Stimulated activated CD8-positive, alpha-beta memory T cell treated with anti-CD3 and anti-CD28 coated beads, Interleukin-4, amount 100 ng/mL, for 4 hours (primary cell): Measurements from ENCODE around the gene CHST7.

Experiments
- DNase-seq, 2 donors: peaks; one replicate each; pipeline ENCODE4 v3.0.0-alpha.2; 2020; ENCODE audit warnings: low read depth in 2 of 2, low spot score in 1 of 2

CHST7 gene

DNA sequence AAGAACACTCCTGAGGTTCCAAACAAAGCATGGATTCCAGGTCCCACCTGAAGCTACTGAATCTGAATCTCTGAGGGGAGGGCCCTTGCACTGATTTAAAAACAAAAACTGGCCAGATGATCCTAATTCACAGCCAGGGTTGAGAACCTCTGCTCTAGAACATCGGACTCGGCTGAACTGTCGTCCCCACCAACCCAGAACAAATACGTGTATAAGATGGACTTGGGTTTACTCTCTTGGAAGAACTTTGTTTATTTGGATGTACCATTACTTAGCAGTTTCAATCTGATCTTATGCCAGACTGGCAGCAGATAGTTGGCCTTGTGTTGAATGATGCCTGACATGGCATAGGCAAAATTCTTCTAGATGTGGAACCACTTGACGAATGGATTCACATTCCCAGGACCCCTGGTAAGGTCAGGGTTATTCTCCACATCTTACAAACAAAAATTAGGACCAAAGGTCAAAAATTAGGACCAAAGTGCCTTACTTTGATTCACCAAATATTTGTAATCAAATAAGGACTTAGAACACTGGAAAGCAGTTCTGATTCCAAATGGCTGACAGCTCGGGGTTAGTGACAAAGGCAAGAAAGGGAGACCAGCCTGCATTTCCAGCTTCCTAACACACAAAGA, 29.0 kb downstream of the CHST7 start:
- DNase-seq, result no peak

DNA sequence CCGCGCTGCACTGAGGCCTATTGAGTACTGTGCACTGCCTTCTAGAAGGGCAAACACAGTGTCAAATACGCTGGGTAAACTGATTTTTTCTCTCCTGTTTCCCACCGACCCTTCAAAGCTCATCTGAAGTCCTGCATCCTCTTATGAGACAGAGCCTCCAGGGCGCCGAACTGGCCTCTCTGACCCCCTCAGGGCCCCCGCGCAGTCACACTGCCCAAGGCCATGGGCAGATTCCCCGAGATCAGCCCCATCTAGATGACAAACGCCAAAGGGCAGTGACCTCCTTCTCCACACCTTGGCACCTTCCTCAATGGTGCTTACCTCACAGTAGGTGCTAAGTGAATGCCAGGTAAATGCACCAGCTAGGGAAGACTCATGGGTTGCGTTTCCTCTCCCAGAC, 34.4 kb downstream of the CHST7 start:
- DNase-seq, result no peak

DNA sequence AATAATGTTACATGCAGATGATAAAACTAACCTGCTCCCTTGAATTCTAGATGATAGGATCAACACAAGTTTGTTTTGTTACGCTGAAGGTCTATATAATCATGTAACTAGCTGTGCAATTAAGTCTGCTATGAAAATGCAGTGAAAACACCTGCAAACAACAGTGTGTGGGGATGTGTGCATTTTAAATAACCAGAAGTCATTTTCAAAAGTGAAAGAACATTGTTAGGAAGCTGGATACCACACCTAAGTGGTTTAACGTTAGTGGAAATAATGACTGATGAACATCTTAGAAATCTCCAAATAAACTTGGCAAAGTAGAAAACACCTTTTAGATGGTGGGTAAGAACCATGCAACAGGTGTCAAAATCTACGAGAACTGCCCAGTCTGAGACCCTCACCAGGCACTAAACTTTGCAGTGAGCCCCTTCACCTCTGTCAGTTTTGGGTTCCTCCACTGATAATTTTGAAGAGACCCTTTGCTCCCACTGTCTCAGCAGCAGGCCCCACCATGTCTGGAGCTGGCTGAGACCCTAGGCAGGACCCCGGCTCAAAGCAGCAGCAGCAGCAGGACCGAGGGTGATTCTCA, 36.6 kb downstream of the CHST7 start:
- DNase-seq, result no peak

DNA sequence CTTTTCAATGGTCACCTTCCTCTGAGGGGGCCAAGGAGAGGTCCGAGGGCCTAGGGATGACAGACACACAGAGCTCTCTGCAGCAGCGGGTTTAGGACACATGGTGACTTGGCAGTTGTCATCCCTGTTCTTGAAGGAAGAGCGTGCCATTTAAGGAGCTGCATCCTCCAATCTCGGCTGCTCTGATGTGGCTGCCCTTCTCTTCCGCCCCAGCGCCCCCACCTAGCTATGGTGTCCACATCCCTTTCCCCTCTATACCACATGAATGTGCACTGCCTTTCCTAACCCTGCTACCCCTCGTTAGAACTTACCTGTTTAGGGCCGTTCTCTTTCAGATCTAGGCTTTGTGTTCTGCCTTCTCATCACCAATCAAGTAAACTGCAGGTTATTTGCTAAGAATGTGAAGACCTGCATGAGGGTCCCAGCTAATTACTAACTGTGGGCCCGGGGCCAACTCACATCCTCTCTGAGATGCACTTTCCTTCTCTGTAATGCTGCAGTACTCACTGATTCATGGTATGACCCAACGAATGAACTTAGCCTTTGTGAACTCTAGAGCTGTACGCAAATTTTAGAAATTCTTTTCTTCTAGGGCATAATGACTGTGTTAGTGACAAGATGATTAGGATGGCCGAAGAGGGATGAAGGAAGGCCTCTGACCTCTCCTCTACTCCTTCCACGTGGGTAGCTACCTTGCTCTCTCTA, 38.2 kb downstream of the CHST7 start:
- DNase-seq, result no peak

- DNase-seq, result no peak
Measured at GRCh38 chrX:46617906-46618305, 44.3 kb downstream of the CHST7 start.

DNA sequence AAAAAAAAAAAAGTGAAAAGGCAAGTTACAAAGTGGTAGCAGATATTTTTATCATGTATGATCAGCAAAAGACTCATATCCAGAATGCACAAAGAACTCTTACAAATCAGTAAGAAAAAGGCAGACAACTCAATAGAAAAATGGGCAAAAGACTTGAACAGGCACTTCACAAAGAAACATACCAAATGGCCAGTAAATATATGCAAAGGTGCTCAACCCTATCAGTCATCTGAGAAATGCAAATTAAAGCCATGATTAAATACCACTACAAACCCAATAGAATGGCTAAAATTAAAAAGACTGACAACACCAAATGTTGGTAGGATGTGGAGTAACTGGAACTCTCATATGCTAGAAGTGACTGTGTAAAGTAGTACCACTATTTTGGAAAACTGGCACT, 45.4 kb downstream of the CHST7 start:
- no peak for DNase-seq

GRCh38 chrX:46620505-46620904, 46.9 kb downstream of the CHST7 start:
- DNase-seq, result no peak

GRCh38 chrX:46621572-46621971, 48.0 kb downstream of the CHST7 start:
- DNase-seq, result no peak

GRCh38 chrX:46624090-46624786, 50.7 kb downstream of the CHST7 start:
- no peak for DNase-seq

GRCh38 chrX:46626566-46626965, 53.0 kb downstream of the CHST7 start:
- DNase-seq, result no peak

DNA sequence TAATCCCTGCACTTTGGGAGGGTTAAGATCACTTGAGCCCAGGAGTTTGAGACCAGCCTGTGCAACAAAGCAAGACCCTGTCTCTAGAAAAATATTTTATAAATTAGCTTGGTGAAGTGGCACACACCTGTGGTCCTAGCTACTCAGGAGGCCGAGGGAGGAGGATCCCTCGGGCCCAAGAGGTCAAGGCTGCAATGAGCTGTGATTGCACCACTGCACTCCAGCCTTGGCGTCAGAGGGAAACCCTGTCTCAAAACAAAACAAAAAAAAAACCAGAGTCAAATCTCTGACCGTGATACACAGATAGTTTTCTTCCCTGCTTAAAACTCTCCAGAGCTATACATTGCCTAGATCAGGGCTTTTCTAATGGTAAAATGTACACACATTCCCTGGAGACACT, 53.5 kb downstream of the CHST7 start:
- DNase-seq, result no peak

DNA sequence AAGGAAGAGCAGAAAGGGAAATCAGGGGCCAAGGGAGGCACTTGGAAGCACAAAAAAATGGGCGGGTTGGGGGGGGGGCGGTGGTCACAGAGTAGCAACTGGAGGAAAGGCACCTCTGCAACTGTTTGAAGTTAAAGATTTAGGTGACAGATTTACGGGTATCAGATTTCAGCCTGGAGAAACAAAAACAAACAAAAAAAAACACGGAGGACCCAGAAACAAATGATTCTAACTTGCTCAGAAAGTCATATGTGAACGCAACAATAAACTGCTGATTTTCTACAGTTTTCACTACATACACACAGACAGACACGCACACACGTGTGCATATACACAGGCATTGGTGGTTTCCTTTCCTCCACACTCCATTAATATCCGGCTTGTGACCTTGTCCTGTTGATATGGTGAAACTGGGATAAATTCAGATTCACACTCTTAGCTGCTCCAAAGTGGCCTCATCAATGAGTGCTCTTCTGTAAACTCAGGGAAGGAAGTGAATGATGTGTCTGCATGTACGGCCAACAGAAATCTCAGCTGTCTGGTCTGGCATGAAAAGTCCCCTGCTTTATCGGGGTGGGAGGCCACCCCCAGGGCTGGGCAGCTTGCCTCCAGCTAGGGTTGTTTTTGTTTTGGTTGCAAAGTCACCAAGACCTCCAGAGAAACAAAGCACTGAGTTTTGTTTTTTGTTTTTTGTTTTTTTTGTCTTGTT, 54.3 kb downstream of the CHST7 start:
- DNase-seq, result no peak

DNA sequence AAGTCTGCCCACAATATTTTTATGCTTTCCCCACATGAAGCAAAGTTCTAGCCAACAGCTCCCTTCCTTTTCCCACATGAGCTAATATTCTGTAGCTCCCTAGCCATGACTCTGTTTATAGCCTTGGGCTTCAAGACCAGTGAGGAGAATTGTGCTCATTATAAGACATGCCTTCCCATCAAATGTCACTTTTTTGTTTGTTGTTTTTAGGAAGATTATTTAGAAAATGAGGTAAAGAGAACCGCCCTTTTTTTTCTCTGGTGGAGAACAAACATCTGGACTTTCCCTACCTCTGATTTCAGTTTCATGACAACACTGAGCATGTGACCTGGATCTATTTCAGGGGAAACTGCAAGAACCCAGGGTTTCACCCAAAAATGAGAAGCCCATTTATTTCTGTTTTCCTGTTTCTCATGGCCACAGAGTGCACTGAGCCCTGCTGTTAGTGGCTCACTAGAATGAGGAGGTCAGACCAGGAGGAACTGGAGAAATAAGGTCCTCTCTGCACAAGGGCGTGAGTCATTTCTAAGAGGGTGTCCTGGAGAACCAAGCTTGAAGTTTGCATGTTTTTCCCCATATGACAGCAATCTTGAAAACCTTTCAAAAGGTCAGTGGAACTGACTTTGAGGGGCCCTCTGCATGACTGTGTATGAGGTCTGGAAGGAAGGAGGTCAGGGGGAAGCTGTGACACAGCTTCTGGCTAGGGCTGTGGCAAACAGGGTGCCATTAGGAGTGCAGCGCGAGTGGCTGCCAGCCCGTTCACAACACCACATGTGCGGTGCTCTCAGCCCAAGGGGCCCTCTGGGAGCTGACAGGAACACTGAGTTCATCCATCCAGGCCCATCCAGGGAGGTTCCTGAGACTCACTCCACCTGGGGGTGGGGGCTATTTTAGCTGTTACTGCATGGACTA, 55.2 kb downstream of the CHST7 start:
- no peak for DNase-seq

DNA sequence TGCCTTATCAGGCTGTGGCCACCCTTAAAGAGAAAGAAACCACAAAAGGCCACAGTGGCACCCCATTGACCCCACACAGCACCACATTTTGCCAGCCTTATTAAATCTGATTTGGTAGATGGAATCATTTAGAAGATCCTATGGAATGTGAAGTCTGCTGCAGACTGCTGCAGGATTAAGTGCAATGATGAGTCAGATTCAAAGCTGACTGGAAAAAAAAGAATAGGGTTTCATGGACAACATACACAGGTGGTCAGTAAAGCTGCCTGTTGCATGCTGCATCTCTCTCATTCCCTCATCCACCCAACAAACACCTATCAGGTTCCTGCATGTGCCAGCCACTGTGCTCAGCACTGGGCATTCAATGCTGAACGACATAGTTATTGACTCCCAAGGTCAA, 56.6 kb downstream of the CHST7 start:
- no peak for DNase-seq

GRCh38 chrX:46634577-46634976, 61.0 kb downstream of the CHST7 start:
- no peak for DNase-seq

DNA sequence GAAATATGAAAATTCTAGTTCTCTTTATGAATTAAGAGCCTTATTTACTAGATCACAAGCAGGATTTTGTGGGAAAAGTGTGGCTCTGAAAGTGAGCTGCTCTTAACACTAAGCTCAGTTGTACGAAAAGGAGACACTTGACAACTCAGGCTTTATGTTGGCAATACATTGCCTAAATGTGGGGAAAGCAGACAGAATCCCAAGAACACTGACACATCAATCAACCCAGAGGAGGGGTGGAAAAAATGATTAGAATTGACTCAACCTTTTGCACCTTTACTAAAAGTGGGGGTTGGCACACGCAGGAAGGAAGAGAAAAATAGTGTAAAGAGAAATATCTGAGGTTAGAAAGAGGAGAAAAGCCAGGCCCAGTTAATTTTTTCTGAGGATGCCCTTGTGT, 61.6 kb downstream of the CHST7 start:
- no peak for DNase-seq

DNA sequence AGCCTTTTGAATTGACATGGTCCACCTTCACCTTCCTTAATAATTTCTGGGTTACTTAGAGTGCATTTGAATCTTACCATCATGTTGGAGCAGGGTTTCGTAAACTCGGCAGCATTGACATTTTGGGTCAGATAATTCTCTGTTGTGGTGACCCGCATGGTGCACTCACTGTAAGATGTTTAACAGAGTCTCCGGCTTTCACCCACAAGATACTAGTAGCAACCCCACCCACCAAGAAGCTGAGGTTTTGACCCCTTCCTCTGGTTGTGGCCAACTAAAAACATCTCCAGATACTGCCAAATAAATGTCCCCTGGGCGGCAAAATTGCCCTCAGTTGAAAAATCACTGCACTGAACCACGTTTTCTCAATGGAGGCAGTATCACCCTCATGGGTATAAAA, 62.7 kb downstream of the CHST7 start:
- DNase-seq, result no peak

DNA sequence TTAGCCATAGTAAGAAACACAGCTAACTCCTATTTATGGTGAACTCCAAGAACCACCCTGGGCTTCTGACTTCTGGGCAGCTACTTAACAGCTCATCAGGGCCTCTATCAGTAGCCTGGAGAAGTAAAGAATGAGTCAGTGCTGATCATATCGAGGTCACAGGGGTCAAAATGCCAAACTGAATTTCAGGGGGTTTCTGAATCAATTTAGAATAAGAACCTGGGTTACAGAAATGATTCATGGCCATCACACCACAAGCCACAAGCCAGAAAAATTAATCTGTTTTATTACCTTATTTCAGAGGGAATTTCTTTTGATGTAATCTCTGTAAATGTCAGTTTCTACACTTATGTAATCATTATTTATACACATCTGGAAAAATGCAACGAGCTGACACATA, 64.4 kb downstream of the CHST7 start:
- no peak for DNase-seq

DNA sequence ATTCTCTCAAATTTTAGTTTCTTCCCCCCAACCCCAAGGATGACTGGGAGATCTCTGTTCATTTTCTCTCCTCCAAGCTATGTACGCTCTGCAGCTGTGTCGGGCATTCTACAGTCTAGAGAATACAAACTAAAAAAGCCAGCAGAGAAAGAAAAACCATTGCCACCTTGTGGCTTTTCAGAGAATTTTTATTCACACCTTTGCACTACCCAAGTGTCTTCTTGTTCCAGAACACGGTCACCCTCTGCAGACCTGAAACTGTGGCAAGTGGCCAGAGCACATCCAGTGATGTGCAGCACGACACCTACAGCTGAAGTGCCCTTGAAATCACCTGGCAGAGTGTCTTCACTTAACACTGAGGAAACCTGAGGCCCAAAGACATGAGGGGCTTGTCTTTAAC, 68.6 kb downstream of the CHST7 start:
- no peak for DNase-seq

GRCh38 chrX:46643636-46644035, 70.1 kb downstream of the CHST7 start:
- no peak for DNase-seq

GRCh38 chrX:46645614-46646013, 72.0 kb downstream of the CHST7 start:
- no peak for DNase-seq
